HL-60 (cell line): ENCODE data around the gene MRPL39.

ENCODE experiments used
- CTCF ChIP-seq: IDR thresholded peaks from one replicate; pipeline ENCODE4 v1.5.1; 2011; ENCODE audit warnings: low read length, control low read depth, inconsistent platforms; ENCODE audit not compliant: insufficient read depth
- GABPA ChIP-seq: IDR thresholded peaks from 2 replicates; pipeline ENCODE4 v1.6.1; 2012; ENCODE audit warnings: low read depth
- POLR2AphosphoS5 ChIP-seq: IDR thresholded peaks from 2 replicates; pipeline ENCODE4 v1.6.1; 2012; ENCODE audit warnings: low read depth
- REST ChIP-seq: IDR thresholded peaks from 2 replicates; pipeline ENCODE4 v1.6.1; 2012; ENCODE audit warnings: low read depth; ENCODE audit not compliant: insufficient replicate concordance
- SPI1 ChIP-seq: IDR thresholded peaks from 2 replicates; pipeline ENCODE4 v1.6.1; 2012; ENCODE audit warnings: low read depth, mild to moderate bottlenecking, borderline replicate concordance

GRCh38 chr21:25625036-25625435, 17.8 kb upstream of the MRPL39 start:
- TF ChIP-seq CTCF (no peak), POLR2AphosphoS5 (no peak), REST (no peak), GABPA (no peak), SPI1 (no peak)
